GM19463 (cell line): ENCODE measurements around the gene PABPC1L.

Source experiments
- ATAC-seq: cut with Tn5 transposase; IDR thresholded peaks from one replicate; pipeline ENCODE4 v1.9.1; 2021; ENCODE audit warnings: mild to moderate bottlenecking, moderate library complexity; ENCODE audit not compliant: unreplicated experiment

The PABPC1L gene

GRCh38 chr20:44942264-44942973 lies 32.6 kb downstream of the PABPC1L start:
- no peak for ATAC-seq

GRCh38 chr20:44943828-44944227 lies 34.0 kb downstream of the PABPC1L start:
- no peak for ATAC-seq

- ATAC-seq = no peak
Observed at GRCh38 chr20:44945261-44945660, 35.4 kb downstream of the PABPC1L start.

GRCh38 chr20:44946271-44946852 lies 36.5 kb downstream of the PABPC1L start:
- no peak for ATAC-seq

- no peak for ATAC-seq
Observed at GRCh38 chr20:44948107-44948506, 38.2 kb downstream of the PABPC1L start.

- ATAC-seq = no peak
Observed at GRCh38 chr20:44948513-44948912, 38.7 kb downstream of the PABPC1L start.

GRCh38 chr20:44950368-44950767 lies 40.5 kb downstream of the PABPC1L start:
- no peak for ATAC-seq

- ATAC-seq = no peak
Observed at GRCh38 chr20:44952731-44953130, 42.9 kb downstream of the PABPC1L start.

GRCh38 chr20:44954211-44954610 lies 44.4 kb downstream of the PABPC1L start:
- no peak for ATAC-seq

GRCh38 chr20:44955270-44955669 lies 45.4 kb downstream of the PABPC1L start:
- ATAC-seq = no peak

GRCh38 chr20:44956410-44956809 lies 46.5 kb downstream of the PABPC1L start:
- no peak for ATAC-seq

- ATAC-seq = no peak
Observed at GRCh38 chr20:44958276-44958675, 48.4 kb downstream of the PABPC1L start.

- no peak for ATAC-seq
Observed at GRCh38 chr20:44959082-44959637, 49.3 kb downstream of the PABPC1L start.

GRCh38 chr20:44959638-44960102 lies 49.8 kb downstream of the PABPC1L start:
- ATAC-seq = peak; percentile 4

GRCh38 chr20:44960103-44960852 lies 50.4 kb downstream of the PABPC1L start, which contains the start of gene TOMM34:
TSS of gene TOMM34 (minus strand) at chr20:44960397. CDS start at chr20:44960333, 64 bp downstream.
- ATAC-seq = peak; percentile 91

GRCh38 chr20:44961011-44961869 lies 51.4 kb downstream of the PABPC1L start:
- no peak for ATAC-seq

- ATAC-seq = no peak
Observed at GRCh38 chr20:44961870-44962267, 52.0 kb downstream of the PABPC1L start.

GRCh38 chr20:44962483-44962882 lies 52.6 kb downstream of the PABPC1L start:
- ATAC-seq = no peak

GRCh38 chr20:44963325-44964215 lies 53.7 kb downstream of the PABPC1L start:
- ATAC-seq = no peak

GRCh38 chr20:44965651-44966029 lies 55.8 kb downstream of the PABPC1L start:
- ATAC-seq = no peak
